Measurements from ENCODE around the gene CYB561A3.

GRCh38 chr11:61345954-61346843 is 15.5 kb downstream of the CYB561A3 start:
- TF ChIP-seq, protein P1, sequence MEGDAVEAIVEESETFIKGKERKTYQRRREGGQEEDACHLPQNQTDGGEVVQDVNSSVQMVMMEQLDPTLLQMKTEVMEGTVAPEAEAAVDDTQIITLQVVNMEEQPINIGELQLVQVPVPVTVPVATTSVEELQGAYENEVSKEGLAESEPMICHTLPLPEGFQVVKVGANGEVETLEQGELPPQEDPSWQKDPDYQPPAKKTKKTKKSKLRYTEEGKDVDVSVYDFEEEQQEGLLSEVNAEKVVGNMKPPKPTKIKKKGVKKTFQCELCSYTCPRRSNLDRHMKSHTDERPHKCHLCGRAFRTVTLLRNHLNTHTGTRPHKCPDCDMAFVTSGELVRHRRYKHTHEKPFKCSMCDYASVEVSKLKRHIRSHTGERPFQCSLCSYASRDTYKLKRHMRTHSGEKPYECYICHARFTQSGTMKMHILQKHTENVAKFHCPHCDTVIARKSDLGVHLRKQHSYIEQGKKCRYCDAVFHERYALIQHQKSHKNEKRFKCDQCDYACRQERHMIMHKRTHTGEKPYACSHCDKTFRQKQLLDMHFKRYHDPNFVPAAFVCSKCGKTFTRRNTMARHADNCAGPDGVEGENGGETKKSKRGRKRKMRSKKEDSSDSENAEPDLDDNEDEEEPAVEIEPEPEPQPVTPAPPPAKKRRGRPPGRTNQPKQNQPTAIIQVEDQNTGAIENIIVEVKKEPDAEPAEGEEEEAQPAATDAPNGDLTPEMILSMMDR (IDR thresholded peaks at IDR 0.05) = no peak
- TF ChIP-seq POLR2A (IDR thresholded peaks at IDR 0.05) (no peak), POLR2AphosphoS5 (IDR thresholded peaks at IDR 0.05) (no peak)

All from suprapubic skin (tissue), 4 donors.